Measurements from ENCODE around the gene MTHFD1. TPM values are rescaled to one million over a fixed set of nuclear protein-coding genes. Genes with fewer than 3 reads are reported as not detected.

MTHFD1 gene
- polyA plus RNA-seq, 1 donor (not counting 4 experiments of a cell fraction or from before 2014, with no cell fraction given) = 63.2 TPM

DNA sequence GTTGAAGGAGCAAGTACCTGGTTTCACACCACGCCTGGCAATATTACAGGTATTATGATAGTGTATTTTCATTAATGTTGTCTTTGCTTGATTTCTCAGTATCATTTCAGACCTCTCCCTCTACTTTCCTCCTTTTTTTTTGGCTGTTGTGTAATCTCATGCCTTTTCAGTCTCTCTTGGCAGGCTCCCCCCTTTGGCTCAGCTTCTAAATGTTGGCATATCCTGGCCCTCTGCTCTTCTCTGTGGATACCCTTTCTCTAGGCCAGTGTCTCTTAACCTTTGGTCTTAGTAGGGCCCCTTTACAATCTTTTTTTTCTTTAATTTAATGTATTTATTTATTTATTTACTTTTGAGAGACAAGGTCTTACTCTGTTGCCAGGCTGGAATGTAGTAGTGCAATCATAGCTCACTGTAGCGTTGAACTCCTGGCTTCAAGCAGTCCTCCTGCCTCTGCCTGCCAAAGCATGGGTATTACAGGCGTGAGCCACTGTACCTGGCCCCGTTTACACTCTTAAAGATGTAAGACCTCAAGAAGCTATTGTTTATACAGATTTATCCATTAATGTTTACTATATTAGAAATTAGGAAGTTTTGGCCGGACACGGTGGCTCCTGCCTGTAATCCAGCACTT is 12.8 kb downstream of the MTHFD1 start:
- Histone ChIP-seq H3K4me2 (ENCODE audit: control insufficient read depth, extremely low read depth, insufficient read depth, low read depth, low read length) (no peak overlapping the region), H3K4me1 (ENCODE audit: control insufficient read depth, extremely low read depth, insufficient read depth, low read length) (no peaks in the 10 kb centered on the region), H3K79me2 (ENCODE audit: control insufficient read depth, insufficient read depth, low read length) (peaks cover 42% of the 10 kb centered on the region), H3K27me3 (ENCODE audit: control insufficient read depth, extremely low read depth, insufficient read depth, low read length) (no peaks in the 10 kb centered on the region), H3K9me1 (ENCODE audit: control insufficient read depth, extremely low read depth, insufficient read depth, low read length) (no peaks in the 10 kb centered on the region), H3K36me3 (ENCODE audit: control insufficient read depth in 2 of 2, extremely low read depth in 1 of 2, insufficient read depth in 2 of 2, low read length in 2 of 2) (peaks cover 7 to 11% of the 10 kb centered on the region in 2 experiments), H3K9ac (ENCODE audit: control insufficient read depth, extremely low read depth, insufficient read depth, low read length) (no peak overlapping the region), H3K9me3 (ENCODE audit: control insufficient read depth, low read depth, low read length) (no peaks in the 10 kb centered on the region), H2AFZ (ENCODE audit: control insufficient read depth, low read length) (no peak overlapping the region), H3K4me3 (ENCODE audit: control insufficient read depth in 2 of 3, extremely low read depth in 1 of 3, insufficient read depth in 2 of 3, low read depth in 1 of 3, low read length in 3 of 3) (no peak overlapping the region), H4K20me1 (ENCODE audit: control insufficient read depth, extremely low read depth, insufficient read depth, low read length) (no peaks in the 10 kb centered on the region), H3K27ac (ENCODE audit: control insufficient read depth, insufficient read depth, low read length) (no peak overlapping the region)
- DNase-seq (ENCODE audit: low read depth, low spot score) = no peak
- no peak for FAIRE-seq
- dilution Hi-C loops (cut with MboI; ENCODE audit: extremely low pct_ligation_motif_present, low sequenced_read_pairs) = no loop called here
- TF ChIP-seq CTCF (optimal IDR thresholded peaks at IDR 0.05 in 1 of 3, IDR thresholded peaks at IDR 0.05 in 1 of 3, conservative IDR thresholded peaks at IDR 0.05 in 1 of 3; ENCODE audit: extremely low read depth in 1 of 3, insufficient read depth in 2 of 3, low read length in 3 of 3) = no peak
- TF ChIP-seq EZH2 (IDR thresholded peaks at IDR 0.05; ENCODE audit: low read length) = no peak

DNA sequence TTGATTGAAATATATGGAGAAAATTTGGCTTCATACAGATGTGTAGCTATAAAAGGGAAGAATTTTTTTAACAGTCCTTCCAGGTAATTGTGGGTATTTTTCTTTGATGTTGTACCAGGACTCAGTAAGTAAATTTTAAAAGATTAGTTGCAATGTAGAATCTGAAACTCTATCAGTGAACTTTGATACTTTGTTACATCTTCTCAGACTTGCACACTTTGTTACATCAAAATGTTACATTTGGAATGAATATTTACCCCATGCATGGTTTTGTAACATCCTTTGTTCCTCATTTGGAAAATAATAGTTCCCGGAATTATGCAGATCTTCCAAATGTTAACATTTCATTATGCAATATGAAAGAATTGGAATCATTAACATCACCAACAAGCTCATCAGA is 13.8 kb downstream of the MTHFD1 start:
- dilution Hi-C loops (cut with MboI; ENCODE audit: extremely low pct_ligation_motif_present, low sequenced_read_pairs) = no loop called here
- H3K79me2 ChIP-seq (ENCODE audit: control insufficient read depth, insufficient read depth, low read length) = peaks cover 44% of the 10 kb centered on the region

More for the DNA sequence above, 13.8 kb downstream of the MTHFD1 start:
- TF ChIP-seq CTCF (optimal IDR thresholded peaks at IDR 0.05 in 1 of 3, IDR thresholded peaks at IDR 0.05 in 1 of 3, conservative IDR thresholded peaks at IDR 0.05 in 1 of 3; ENCODE audit: extremely low read depth in 1 of 3, insufficient read depth in 2 of 3, low read length in 3 of 3) (no peak), EZH2 (IDR thresholded peaks at IDR 0.05; ENCODE audit: low read length) (no peak)
- H3K4me1 ChIP-seq (ENCODE audit: control insufficient read depth, extremely low read depth, insufficient read depth, low read length) = no peaks in the 10 kb centered on the region
- FAIRE-seq (no peak), DNase-seq (ENCODE audit: low read depth, low spot score) (no peak)
- no peak overlapping the region for H3K27ac ChIP-seq (ENCODE audit: control insufficient read depth, insufficient read depth, low read length)
- H3K27me3 ChIP-seq (ENCODE audit: control insufficient read depth, extremely low read depth, insufficient read depth, low read length) = no peaks in the 10 kb centered on the region
- no peaks in the 10 kb centered on the region for H3K9me1 ChIP-seq (ENCODE audit: control insufficient read depth, extremely low read depth, insufficient read depth, low read length)
- no peaks in the 10 kb centered on the region for H4K20me1 ChIP-seq (ENCODE audit: control insufficient read depth, extremely low read depth, insufficient read depth, low read length)
- no peak overlapping the region for H2AFZ ChIP-seq (ENCODE audit: control insufficient read depth, low read length)
- no peak overlapping the region for H3K9ac ChIP-seq (ENCODE audit: control insufficient read depth, extremely low read depth, insufficient read depth, low read length)
- H3K9me3 ChIP-seq (ENCODE audit: control insufficient read depth, low read depth, low read length) = no peaks in the 10 kb centered on the region
- no peak overlapping the region for H3K4me2 ChIP-seq (ENCODE audit: control insufficient read depth, extremely low read depth, insufficient read depth, low read depth, low read length)
- H3K4me3 ChIP-seq (ENCODE audit: control insufficient read depth in 2 of 3, extremely low read depth in 1 of 3, insufficient read depth in 2 of 3, low read depth in 1 of 3, low read length in 3 of 3) = no peak overlapping the region
- H3K36me3 ChIP-seq (ENCODE audit: control insufficient read depth in 2 of 2, extremely low read depth in 1 of 2, insufficient read depth in 2 of 2, low read length in 2 of 2) = peaks cover 7 to 11% of the 10 kb centered on the region in 2 experiments
